Placental epithelial cell (primary cell): ENCODE results near the gene KCTD18. TPM values are rescaled to one million over a fixed set of nuclear protein-coding genes. Genes with fewer than 3 reads are reported as not detected.

Source experiments
- total RNA-seq: library from RNA; depleted of rRNA; stranded (reverse); fragments of >200 nt; gene quantifications from 2 replicates; pipeline ENCODE4 v1.2.3, GENCODE V29; 2012

The KCTD18 gene
- total RNA-seq = 22.4 and 25.9 TPM in 2 replicates

DNA sequence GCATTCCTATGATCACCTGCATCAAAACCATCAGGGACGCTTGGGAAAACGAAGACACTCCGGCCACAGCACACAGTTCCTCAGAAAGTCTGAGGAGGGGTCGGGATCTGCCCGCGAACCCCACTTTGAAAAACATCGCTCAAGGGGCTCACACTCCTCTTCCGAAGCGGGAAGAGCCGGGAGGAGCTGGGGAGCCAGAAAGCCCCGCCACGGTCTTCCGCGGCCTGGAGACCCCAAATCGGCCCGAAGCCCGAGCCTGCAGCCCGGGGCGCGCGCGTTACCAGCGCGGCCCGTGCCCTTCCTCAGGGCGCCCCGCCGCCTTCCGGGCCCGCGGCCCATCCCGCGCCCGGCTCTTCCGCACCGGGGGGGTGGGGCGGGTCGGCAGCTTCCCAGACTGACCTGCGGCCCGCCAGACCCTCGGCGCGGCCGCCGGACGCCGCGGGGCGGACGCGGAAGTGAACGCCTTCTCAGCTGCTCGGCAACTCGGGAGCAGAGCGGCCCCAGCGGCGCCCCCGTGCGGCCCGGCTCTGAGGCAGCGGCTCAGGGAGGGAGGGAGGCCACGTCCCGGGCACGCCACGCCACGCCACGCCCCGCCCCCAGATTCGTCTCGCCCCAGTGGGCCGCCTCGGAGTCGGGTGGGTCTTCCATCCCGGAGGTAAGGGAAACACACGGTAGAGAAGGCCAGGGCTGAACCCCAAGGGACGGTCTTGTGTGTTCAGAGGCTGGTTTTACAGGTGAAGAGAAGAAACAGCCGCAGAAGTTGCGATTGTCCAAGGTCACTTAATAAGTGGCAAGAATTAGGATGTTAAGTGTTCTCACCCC is at the start of gene KCTD18:
Gene KCTD18, minus strand, starts transcription at position 457 of the 822 bp plus-strand sequence. CDS start 3,052 bp downstream, outside the sequence.

DNA sequence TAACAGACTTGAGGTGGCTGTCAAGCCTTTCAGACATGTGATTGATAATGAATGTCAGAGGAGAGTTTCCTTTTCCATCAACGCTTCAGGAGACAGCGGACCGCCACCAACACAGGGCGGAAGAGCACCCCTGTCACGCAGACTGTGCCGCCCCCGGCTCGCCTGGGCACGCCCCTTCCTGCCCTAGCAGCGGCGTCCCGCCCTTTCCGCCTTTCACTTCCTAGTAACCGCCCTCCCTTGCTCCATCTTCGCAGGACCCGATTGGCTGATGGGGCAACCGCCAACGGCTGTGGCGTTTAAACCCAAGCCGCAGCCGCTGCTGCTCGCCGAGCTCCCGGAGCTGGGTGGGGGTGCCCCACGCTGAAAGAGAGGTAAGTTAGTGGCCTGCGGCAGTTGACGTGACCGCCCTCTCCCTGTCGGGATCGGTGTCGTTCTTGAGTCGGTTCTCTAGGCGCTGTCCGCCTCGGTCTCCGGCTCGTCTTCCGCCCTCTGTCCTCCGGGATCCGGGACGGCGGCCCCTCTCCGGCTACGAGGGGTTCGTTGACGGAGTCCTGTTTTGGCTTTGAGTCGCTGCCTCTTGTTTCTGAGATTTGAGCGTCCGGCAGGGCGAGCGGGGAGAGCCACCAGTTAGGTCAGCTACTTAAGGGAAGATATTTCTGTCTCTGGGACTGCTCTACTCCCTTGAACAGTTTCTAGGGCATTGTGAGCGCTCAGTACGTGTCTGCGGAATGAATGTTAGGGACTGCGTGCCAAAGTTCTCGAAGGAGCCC is 16.2 kb upstream of the KCTD18 start, which contains the start of gene SGO2:
Gene SGO2, plus strand, starts transcription at position 326 of the 770 bp plus-strand sequence. CDS start 6,769 bp downstream, outside the sequence.

Other genes with a start within 250 kb of the KCTD18 start
- 59.3 and 118 TPM in 2 replicates for gene SPATS2L, start 203.4 kb downstream of the KCTD18 start, total RNA-seq
- 3.1 and 4.3 TPM in 2 replicates for gene SGO2, start 16.1 kb upstream of the KCTD18 start, total RNA-seq
- 3.5 and 23.0 TPM in 2 replicates for gene AOX1, start 75.9 kb upstream of the KCTD18 start, total RNA-seq